Stimulated activated CD8-positive, alpha-beta memory T cell treated with anti-CD3 and anti-CD28 coated beads, Interleukin-7, amount 100 ng/mL, for 24 hours (primary cell): ENCODE results near the gene B4GALNT4.
"Not testable (repeated sequence)": the region's sequence is repeated elsewhere in the genome, so short reads cannot be mapped to it uniquely, and the experiment has no call there.

Source experiments
- DNase-seq: peaks from one replicate; pipeline ENCODE4 v3.0.0-alpha.2; 2020; ENCODE audit warnings: low read depth

B4GALNT4 gene

GRCh38 chr11:376531-377173 is 7.4 kb downstream of the B4GALNT4 start:
- no peak for DNase-seq

- DNase-seq: no peak
Measured at GRCh38 chr11:377174-377865, 8.0 kb downstream of the B4GALNT4 start.

- DNase-seq: no peak
Measured at GRCh38 chr11:377883-378500, 8.7 kb downstream of the B4GALNT4 start.

DNA sequence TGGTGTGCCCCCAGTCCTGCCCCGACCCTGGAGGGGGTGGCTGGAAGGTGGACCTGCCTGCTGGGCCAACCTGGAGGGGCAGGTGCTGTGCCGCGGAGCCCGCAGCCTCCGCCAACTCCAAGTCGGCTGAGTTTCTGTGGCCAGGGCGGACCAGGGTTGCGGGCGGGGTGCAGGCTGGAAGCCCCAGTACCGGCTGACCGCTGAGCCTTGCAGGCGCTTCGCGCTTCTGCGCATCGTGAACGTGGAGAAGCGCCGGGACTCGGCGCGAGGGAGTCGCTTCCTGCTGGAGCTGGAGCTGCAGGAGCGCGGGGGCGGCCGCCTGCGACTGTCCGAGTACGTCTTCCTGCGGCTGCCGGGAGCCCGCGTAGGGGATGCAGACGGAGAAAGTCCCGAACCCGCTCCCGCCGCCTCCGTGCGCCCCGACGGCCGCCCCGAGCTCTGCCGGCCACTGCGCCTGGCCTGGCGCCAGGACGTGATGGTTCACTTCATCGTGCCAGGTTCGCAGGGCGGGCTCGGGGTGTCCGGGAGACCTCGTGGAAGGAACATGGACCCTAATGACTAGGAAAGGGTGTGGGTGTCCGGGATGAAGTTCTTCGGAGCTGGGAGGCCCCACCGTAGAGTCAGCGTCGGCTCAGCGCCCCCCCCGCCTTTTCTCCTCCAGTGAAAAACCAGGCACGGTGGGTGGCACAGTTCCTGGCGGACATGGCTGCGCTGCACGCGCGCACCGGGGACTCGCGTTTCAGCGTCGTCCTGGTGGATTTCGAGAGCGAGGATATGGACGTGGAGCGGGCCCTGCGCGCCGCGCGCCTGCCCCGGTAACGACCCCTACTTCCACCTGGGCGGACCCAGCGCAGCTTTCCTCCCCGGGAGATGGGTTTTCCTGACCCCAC is 10.2 kb downstream of the B4GALNT4 start:
- no peak for DNase-seq

DNA sequence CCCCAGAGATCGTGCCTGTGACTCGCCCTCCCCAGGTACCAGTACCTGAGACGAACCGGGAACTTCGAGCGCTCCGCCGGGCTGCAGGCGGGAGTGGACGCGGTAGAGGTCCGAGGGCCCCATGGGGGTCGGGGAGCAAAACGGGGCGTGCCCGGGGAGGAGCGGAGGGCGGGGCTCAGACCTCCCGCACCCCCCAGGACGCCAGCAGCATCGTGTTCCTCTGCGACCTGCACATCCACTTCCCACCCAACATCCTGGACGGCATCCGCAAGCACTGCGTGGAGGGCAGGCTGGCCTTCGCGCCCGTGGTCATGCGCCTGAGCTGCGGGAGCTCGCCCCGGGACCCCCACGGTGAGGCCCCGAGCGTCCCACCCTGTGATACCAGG is 10.8 kb downstream of the B4GALNT4 start:
- DNase-seq: no peak

- no peak for DNase-seq
Measured at GRCh38 chr11:380491-380890, 11.2 kb downstream of the B4GALNT4 start.

- DNase-seq: no peak
Measured at GRCh38 chr11:380996-381395, 11.7 kb downstream of the B4GALNT4 start.

- no peak for DNase-seq
Measured at GRCh38 chr11:381501-382072, 12.3 kb downstream of the B4GALNT4 start.

DNA sequence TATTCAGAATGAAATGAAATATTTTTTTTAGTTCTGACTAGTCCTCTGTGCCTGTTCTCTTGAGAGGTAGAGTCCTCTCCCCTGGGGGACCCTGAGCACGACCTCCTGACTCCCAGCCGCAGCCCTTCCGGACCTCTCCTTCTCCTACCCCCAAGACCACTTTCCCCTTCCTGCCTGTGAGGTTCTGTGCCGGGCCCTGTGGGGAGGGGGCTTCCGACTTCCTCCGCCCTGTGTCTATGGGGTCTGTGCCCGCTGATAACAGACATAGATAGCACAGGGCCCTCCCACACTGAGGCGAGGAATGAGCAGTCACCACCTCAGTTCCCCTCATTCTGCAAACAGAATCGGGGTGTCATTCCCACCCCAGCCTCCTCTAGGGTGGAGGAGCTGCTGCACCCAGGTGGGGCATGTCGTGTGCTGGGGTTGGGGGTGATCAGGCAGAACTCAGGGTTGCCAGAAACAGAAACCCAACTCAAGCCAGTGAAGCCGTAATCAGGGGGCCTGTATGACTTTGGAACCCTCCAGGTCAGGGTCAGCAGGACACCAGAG is 12.9 kb downstream of the B4GALNT4 start:
- no peak for DNase-seq

GRCh38 chr11:383431-383830 is 14.1 kb downstream of the B4GALNT4 start:
- no peak for DNase-seq

DNA sequence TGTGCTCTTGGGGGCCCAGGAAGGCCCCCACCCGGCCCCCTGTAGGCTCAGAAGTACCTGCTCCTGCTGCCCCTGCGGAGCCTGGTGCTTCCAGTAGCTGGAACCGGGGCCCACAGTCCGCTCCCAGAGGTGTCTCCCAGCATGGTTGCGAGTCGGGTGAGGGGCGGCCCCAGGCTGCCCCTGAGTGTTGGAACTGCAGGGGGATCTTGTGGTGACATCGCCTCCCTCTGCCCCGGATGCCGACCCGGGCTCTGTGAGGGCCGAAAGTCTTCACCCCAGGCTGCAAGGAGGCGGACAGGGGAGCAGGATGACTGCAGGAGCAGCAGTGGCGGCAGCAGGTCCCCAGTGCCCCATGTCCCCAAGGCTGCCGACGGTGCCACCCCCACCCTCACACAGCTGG is 15.2 kb downstream of the B4GALNT4 start:
- DNase-seq: no peak

GRCh38 chr11:385594-386351 is 16.5 kb downstream of the B4GALNT4 start:
- DNase-seq: no peak

DNA sequence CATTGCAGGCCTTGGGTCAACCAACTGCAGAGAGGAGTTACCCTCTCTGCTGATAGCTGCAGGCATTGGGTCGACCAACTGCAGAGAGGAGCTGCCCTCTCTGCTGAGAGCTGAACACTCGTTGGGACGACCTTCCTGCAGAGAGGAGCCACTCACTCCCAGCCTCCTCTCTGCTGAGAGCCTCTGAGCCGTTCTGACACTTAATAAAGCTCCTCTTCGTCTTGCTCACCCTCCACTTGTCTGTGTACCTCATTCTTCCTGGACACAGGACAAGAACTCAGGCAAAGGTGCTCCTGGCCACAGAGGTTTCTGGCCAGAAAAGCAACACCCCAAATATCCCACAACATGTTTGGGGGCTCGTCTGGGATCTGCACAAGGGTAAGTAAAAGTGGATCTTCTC is 17.2 kb downstream of the B4GALNT4 start:
- DNase-seq: no peak

- no peak for DNase-seq
Measured at GRCh38 chr11:387193-387793, 18.0 kb downstream of the B4GALNT4 start.

GRCh38 chr11:389369-389768 is 20.1 kb downstream of the B4GALNT4 start:
- not testable (repeated sequence) for DNase-seq

DNA sequence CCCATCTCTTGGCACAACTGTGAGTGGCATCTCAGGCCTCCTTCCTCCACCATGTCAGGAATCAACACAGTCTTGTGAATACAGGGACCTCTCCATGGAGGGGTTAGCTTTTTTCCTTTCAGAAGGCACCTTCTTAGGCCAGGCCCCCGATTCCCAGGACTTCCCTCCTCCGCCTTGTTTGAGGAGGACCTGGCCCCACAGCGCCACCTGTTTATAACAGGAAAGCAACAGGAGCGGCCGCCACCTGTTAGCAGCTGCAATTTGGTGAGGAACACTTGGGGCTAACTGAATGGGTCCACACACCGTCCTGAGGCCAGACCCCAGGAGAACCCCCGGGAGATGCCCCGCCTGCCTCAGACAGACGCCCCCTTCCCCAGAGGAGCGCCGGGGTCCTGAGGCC is 20.9 kb downstream of the B4GALNT4 start:
- no peak for DNase-seq

DNA sequence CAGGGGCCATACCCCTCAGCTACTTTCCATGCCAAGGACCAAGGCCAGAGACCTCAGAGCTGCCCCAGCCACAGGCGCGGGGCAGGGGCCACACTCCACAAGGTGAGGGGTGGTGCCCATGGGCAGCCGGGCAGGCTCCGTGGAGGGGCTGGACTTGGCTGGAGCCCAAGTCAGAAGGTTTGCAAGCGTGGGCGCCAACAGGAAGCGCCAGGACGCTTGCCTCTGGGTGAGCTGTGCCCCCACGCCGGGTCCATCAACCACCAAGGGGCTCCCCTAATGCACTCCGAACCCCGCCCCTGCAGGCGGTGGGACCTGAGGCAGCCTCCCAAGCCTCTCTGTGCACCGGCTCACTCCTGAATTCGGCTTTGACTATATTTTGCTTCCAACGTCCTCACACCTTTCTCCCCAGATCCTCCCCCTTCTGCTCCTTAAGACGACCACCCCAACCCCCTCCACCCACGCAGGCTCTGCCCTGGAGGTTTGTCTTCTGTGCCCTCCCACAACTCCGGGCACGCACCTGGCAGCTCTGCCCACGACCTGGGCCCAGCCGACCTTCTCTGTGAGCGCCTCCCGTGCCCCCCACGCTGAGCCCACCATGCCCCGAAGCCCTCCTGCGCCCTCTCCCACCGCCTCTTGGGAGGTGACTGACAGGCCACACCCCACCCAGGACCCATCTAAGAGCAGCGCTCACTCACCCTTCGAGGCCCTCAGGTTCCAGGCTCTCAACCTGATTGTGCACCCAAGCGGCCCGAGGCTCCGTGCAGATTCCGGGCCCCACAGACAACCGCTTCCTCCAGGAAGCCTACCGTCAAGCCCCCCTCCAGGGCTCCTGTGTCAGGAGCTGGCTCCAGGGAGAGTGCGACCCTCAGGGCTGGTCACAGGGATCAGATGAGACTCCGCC is 22.1 kb downstream of the B4GALNT4 start:
- no peak for DNase-seq

DNA sequence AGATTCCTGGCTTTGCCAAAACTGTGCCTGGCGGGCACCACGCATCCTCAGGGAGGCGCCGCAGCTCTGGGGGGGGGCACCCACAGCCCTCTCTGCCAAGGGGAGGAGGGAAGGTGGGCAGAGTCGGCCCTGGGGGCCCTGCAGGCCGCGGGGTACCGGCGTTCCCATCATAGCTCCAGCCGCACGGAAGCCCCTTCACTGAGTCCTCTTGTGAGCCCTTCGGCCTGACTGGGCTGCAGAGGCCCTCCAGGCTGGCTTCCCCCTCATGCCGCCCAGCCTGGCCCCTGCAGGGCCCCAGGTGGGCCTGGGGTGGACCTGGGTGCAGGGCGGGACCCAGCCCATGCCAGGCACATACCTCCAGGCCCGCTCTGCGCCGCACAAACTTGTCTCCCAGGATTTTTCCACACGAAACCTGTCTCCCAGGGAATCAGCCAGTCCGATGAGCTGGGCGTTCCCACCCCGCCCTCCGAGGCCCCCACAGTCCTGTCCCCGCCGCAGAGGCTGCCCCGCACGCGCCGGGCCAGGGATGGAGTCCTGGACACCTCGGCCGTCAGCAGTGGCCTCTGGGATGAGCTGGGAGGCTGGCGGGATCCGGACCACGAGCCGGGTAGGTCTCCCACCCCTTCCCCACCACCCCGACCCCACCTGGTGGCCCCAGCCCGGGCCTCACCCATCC is 22.9 kb downstream of the B4GALNT4 start:
- DNase-seq: no peak
